ENCODE data around the gene SCN8A. TPM values are rescaled to one million over a fixed set of nuclear protein-coding genes. Genes with fewer than 3 reads are reported as not detected.

SCN8A gene
- total RNA-seq, 1 donor from 2014 or later, result 15.2 TPM

DNA sequence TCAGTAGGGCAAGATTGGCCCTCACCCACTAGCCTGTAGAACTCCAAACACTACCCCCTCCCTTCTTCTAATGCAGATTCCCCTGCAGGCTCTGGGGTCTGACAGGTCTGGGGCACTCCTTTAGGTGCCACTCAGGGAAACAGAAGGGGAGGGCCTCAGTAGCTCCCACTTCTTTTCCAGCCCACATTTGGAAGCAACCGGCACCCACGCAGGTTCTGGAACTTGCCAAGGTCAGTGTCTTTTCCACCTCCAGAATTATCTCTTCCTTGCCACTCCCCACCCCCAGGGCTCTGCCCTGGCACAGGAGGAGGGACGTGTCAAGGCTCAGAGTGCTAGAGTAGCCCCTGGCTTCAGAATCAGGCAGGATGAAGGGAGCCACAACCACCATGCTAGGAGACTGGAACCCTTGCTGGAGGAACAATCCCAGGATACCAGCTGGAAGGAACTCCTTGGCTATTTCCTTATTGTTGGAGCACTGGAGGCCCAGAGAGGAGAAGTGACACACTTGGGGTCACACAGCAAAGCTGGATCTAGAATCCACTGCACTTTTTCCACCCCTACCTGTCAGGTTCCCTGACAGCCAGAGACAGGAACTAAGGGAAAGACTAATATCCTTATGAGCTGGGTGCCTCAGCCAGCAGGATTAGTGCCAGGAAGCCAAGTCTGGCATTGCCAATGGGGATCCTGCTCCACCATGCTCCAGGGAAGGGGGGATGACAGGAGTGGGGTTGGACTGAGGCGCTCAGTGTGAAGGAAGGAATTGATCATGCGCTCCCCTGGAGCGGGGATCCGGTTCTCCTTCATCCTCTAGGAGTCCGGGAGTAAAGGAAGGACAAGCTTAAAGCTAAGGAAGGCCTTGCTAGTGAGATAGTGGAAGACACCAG lies 259.3 kb downstream of the SCN8A start:
- DNase-seq (ENCODE audit: low spot score), result no peak

DNA sequence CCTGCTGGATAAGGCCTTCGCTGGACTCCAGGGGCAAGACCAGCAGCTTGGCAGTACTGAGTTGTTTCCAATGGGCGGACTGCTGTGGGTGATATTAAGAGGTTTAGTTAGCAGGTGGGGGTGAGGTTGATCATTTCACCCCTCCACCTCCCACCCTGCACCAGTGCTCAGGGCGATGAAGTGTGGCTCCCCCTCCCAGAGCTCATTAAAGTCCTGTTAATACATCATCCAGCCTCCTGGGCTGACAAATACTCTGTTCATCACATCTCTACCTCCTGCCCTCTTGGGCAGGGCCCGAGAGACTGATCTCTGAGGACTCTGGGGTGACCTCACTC lies 259.9 kb downstream of the SCN8A start:
- DNase-seq (ENCODE audit: low spot score), result no peak

DNA sequence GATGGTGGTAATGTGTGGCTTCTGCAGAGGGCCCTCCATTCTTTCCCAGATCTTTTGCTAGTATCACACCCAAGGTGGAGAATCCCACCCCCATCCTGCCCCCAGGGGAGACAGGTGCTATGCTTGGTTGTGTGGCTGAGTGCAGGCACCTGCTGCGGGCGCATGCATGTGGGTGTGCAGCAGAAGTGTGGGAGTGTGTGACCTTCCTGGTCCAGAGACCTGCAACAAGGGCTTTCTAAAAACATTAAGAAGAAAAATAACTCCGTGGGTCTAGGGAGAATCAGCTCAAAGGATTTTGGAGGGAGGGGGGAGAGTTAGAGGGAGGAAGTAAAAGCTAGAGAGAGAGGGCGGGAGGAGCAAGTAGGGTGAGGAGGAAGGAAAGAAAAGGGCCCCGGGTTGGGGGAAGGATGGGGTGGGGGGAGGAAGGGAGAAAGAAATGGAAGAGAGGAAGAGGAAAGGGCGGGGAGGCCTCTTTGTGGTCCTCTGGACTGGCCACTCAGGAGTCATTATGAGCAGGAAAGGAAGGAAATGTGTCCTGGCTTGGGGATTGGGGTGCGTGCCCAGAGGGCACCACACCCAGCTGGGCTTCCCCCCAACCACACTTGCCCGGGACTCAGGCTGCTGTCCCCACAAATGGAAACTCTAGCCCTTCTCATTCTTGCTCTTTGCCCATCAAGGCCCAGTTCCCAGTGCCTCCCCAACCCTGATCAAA lies 260.5 kb downstream of the SCN8A start:
- no peak for DNase-seq (ENCODE audit: low spot score)

GRCh38 chr12:51852404-51853137 lies 261.5 kb downstream of the SCN8A start:
- no peak for DNase-seq (ENCODE audit: low spot score)

DNA sequence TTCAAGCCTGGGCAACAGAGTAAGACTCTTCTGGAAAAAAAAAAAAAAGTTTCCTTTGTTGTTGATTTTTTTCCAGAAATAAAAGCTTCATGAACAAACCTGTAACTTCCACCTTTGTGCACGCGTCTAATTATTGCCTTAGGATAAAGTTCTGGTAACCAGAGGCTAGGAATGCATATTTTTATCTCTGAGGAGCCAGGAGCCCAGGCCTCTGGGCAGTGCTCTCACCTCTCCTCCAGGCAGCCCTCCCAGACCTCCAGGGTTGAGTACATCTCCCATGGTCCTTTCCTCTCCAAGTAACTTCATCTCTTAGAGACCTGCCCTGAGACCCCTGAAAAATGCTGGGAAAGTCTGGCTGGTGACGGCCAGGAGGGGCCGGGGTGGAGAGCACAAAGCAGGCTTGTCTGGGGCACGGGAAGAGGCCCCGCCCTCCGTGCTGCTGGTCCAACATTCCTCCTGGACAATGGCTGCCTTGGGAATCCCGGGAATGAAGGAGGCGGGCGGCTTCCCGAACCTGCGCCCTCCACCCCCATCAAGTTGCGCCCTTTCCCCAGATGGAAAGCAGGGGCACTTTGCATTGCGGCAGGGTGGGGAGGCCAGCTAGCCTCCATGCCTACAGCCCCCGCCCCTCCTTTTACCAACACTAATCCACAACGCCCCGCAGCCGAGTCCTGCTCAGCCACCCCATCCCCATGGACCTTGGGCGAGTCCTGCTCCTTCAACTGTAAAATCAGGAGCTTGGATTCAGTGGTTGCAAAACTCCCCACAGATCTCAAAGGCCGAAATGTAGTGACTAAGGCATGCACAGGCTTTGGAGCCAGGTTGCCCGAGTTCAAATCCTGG lies 264.8 kb downstream of the SCN8A start:
- no peak for DNase-seq (ENCODE audit: low spot score)

DNA sequence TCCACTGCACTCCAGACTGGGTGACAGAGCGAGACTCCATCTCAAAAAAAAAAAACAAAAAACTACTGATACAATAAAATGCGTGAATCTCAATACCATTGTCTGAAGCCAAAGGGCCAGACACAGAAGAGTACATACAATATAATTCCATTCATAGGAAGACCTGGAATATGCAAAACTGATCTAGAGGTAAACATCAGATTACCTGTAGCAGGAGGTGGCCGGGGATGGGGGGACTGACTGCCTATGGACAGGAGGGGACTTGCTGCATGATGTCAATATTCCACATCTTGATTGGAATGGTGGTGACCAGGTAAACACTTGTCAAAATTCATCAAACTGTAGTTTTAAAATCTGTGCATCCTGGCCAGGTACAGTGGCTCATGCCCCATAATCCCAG lies 270.0 kb downstream of the SCN8A start:
- DNase-seq (ENCODE audit: low spot score), result no peak

Other genes with a start within 250 kb of the SCN8A start
- gene CELA1, start 244.6 kb upstream of the SCN8A start, total RNA-seq, result not detected
- 6.2 TPM for gene GALNT6, start 199.8 kb upstream of the SCN8A start, total RNA-seq
- gene SLC4A8, start 166.4 kb upstream of the SCN8A start, total RNA-seq, result 2.6 TPM

All from mucosa of gallbladder (tissue), 1 donor.